DMS 273 (cell line): ENCODE measurements around the gene CTSL.
"Not testable (repeated sequence)": the region's sequence is repeated elsewhere in the genome, so short reads cannot be mapped to it uniquely, and the experiment has no call there.

Experiments used
- DNase-seq: peaks from one replicate; lab custom pipeline; 2025; ENCODE audit not compliant: unreplicated experiment; lab: John Stamatoyannopoulos, UW

Gene CTSL

DNA sequence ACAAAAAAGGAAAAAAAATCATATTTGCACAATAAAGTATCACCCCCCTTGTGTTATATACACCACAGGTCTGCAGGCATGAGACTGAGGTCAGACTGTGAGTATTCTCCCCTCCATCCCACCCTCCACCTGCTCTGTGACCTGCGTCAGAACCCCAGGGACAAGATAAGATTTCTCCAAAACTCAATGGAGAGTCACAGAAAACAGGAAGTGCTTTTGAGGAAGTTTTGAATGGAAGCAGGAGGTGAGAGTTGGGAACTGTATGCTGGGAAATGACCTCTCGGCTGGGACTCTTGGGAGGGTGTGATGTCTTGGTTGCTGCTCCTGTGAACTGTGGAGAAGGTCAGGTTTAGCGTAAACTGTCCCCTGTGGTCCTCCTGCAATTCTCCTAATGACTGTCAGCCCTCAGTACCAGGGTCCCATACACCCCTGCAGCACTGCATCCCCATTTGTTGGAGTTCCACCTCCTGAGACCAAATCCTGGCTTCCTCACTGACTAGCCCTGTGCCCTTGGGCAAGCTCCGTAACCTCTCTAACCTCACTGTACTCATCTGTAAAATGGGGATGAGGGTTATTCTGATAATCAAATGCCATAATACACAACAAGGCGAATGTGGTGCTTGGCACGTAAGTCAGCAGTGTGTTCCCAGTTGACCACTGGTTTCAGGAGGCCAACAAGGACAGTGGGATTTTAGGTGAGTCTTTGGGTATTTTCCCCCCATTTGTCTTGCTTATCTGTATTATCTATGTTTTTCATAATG is 6.9 kb upstream of the CTSL start:
- DNase-seq: no peak

DNA sequence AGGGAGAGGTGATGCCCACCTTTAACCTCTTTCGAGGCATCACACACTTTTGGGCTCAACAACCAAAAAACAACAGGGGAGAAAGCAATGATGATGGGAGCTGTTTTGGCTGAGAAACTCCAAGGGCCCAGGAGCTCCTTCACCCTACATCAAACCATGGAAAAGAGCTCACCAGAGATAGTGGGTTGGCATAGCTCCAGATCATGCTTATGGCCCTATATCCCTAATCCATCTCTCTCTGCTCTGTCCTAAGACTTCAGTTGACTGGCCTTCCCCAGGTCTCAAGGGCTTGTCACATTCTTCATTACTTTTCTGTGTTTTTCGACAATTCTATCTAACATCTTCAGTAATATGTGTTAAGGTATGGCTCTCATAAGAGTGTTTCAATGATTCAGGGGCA is 5.7 kb upstream of the CTSL start:
- no peak for DNase-seq

GRCh38 chr9:87722393-87723088 is 3.4 kb upstream of the CTSL start:
- DNase-seq: no peak

GRCh38 chr9:87725356-87725899 is 491 bp upstream of the CTSL start:
- peak; percentile 39 for DNase-seq

- DNase-seq: no peak
These were observed 3.3 kb downstream of the CTSL start for GRCh38 chr9:87729246-87729645.

- DNase-seq: no peak
These were observed 5.4 kb downstream of the CTSL start for GRCh38 chr9:87731321-87731720.

DNA sequence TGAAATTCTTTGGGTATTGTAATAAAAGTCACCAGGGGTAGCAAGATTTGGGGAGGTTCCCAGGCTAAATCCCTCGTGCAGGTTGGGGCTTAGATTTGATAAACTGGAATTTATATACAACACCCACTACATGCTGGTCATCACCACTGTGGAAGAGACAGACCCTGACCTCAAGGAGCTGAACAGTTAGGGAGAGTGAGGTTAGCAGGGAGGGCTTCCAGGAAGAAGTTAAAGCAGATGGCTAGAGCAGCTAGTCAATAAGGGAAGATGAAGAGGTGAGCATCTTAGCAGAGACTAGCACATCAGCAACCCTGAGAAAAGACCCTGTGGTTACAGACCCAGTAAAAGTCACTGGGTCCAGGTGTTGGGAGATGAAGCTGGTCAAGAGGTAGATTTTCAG is 6.4 kb downstream of the CTSL start:
- no peak for DNase-seq

DNA sequence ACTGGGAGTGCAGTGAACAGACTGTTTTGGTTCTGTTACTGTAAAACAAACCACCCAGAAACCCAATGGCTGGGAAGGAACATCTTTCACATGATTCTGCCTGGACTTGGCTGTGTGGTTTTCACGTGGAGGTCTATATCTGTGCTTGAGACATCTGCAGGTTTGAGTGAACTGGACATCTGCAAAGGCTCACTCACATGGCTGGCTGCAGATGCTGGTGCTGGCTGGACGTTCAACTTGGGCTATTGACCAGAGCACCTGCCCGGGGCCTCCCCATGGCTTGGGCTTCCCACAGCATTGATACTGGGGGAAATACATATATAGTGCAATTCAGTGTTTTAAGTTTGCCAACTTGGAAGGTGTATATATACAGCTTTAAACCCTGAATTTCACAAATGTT is 6.8 kb downstream of the CTSL start:
- DNase-seq: no peak

GRCh38 chr9:87733273-87734052 is 7.5 kb downstream of the CTSL start:
- DNase-seq: no peak

DNA sequence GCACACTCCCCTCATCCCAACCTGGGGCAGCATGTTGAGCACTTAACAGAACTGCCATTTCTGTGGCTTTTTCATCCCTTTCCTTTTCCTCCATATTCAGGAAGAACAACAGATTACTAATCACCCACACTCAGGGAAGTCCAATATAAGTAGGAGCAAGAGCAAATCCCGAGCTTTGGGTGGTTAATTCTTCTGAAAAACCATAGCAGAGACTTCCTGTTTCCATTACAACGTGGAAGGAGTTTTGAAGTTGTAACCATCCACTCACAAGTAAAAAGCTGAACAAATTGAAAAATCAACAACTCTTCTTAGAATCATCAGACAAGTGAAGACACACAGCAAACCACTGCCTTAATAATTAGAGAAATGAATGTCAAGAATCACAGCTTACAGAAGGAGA is 8.2 kb downstream of the CTSL start:
- DNase-seq: no peak

- DNase-seq: no peak
These were observed 13.6 kb downstream of the CTSL start for GRCh38 chr9:87739546-87739945.

DNA sequence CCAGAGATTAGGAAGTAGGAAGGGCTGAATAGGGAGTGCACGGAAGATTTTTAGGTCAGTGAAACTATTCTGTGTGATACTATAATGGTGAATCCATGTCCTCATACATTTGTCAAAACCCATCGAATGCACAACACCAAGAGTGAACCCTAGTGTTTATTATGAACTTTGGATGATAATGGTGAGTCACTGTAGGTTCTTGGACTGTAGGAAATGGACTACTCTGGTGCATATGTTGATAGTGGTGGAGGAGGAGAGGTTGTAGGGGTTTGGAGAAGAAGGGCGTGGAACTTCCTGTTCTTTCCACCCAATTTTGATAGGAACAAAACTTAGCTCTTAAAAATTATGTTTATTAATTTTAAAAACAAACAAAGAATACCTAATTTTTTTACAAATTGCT is 14.3 kb downstream of the CTSL start:
- no peak for DNase-seq

GRCh38 chr9:87741326-87741725 is 15.4 kb downstream of the CTSL start:
- DNase-seq: no peak

DNA sequence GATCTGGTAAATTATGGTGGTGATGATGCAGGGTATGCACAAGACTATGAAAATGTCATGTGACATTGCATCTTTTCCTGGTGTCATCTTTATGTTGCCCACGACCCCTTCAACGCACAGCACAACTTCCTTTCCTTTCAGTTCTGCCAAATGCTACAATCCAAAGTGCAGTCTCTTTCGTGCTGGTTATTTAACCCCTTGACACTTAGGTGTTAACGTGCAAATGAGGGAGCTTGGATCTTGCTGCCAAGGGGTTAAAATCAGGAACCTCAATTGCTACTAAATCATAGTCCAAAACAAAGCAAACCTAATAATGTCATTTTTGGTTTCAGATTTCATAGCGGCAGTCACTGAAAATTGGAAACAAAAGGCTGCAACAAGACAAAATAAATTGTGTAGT is 16.0 kb downstream of the CTSL start:
- no peak for DNase-seq

DNA sequence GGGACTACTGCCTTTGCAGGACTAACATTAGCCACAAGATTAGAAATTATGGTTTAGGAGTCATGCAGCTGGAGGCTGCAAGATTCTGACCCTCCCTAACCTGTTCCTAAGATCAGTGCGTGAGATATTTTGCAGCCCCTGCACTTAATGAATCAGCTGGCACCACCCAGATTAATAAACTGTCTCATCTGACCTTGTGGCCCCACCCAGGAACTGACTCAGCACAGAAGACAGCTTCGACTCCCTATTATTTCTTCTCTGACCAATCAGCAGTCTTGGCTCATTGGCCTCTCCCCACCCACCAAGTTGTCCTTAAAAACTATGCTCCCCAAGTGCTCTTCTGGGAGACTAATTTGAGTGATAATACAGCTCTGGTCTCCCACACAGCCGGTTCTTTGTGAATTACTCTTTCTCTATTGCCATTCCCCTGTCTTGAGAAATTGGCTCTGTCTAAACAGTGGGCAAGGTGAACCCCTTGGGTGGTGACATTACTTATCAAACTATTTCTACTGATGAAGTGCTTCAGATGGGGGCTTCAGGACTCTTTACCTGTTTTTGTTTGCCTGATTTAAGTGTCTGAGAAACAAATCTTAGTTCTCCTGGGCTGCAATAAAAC is 17.0 kb downstream of the CTSL start:
- no peak for DNase-seq

DNA sequence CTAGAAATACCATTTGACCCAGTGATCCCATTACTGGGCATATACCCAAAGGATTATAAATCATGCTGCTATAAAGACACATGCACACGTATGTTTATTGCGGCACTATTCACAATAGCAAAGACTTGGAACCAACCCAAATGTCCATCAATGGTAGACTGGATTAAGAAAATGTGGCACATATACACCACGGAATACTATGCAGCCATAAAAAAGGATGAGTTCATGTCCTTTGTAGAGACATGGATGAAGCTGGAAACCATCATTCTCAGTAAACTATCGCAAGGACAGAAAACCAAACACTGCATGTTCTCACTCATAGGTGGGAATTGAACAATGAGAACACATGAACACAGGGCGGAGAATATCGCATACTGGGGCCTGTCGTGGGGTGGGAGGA is 18.3 kb downstream of the CTSL start:
- not testable (repeated sequence) for DNase-seq

DNA sequence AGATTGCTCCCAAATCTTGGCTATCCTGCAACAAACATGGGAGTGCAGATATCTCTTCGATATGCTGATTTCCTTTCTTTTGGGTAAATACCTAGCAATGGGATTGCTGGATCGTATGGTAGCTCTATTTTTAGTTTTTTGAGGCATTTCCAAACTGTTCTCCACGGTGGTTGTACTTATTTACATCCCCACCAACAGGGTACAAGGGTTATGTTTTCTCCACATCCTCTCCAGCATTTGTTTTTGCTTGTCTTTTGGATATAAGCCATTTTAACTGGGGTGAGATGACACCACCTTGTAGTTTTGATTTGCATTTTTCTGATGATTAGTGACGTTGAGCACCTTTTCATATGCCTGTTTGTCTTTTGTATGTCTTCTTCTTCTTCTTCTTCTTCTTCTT is 20.3 kb downstream of the CTSL start:
- no peak for DNase-seq

GRCh38 chr9:87748881-87749280 is 23.0 kb downstream of the CTSL start:
- DNase-seq: peak; percentile 1

GRCh38 chr9:87749335-87750035 is 23.6 kb downstream of the CTSL start:
- no peak for DNase-seq

DNA sequence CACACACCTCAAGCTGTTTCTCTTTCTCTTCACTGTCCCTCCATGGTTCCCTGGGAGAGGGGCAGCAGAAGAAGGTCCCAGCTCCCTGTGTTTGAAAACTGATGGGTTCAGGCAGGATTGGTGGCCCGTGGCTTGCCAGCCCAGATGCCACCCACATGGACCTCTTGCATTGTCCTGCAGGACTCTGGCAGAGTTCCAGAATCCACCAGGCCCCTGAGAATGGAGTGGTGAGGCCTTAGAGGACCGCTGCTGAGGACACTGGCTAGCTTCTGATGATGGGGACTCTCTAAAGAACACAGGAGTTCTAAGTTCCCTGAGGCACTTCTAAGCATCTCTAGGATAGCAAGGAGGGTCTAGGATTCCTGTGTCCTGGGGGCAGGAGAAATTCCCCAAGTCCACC is 24.8 kb downstream of the CTSL start:
- peak; percentile 1 for DNase-seq

DNA sequence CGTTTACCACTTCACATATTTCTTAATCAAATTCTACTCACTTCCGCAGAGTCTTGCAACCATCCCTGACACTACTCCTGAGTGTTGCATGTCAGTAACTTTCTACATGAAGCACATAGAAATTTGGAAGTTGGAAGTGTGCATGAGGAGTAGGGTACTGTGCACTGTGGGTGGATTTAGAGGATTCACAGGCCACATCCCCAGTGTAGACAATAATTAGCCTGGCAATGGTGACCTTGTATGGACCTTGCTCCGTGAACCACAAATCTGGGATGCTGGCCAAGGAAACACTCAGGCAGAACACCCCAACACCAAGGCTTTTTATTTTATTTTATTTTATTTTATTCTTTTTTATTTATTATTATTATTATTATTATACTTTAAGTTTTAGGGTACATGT is 25.5 kb downstream of the CTSL start:
- no peak for DNase-seq
